Urinary bladder (tissue), 4 donors: ENCODE measurements around the gene CELA2B. TPM values are rescaled to one million over a fixed set of nuclear protein-coding genes. Genes with fewer than 3 reads are reported as not detected.
"Not testable (repeated sequence)": the region's sequence is repeated elsewhere in the genome, so short reads cannot be mapped to it uniquely, and the experiment has no call there.

Experiments used
- DNase-seq: peaks from one replicate; pipeline ENCODE4 v3.0.0-alpha.2; 2015; ENCODE audit errors: extremely low spot score
- H3K27ac ChIP-seq: one replicate; pipeline ENCODE4 v1.5.1; 2013; ENCODE audit warnings: low read depth, mild to moderate bottlenecking, moderate library complexity
- H3K36me3 ChIP-seq: one replicate; pipeline ENCODE4 v1.6.1; 2013; ENCODE audit warnings: mild to moderate bottlenecking, moderate library complexity; ENCODE audit not compliant: insufficient read depth
- H3K4me1 ChIP-seq: one replicate; pipeline ENCODE4 v1.6.1; 2013; ENCODE audit warnings: mild to moderate bottlenecking, moderate library complexity; ENCODE audit not compliant: insufficient read depth
- H3K4me3 ChIP-seq: one replicate; pipeline ENCODE4 v1.5.1; 2013; ENCODE audit warnings: low read depth, low read length
- WGBS: extraction: QIAGEN DNeasy Blood & Tissue Kit; methylation state at CpG from one replicate; pipeline ENCODE4 v1.1.7; 2013; 5-methylcytosine and 5-hydroxymethylcytosine counted together
- polyA plus RNA-seq: library from polyadenylated mRNA; stranded (reverse); fragments of 200-250 nt; gene quantifications from one replicate; pipeline ENCODE4 v1.2.3, GENCODE V29; 2013
- total RNA-seq: library from RNA; depleted of rRNA; stranded (reverse); fragments of >200 nt; gene quantifications from one replicate; pipeline ENCODE4 v1.2.3, GENCODE V29; 2014
- donor health status: healthy with polysubstance abuse.
- donor health status: healthy.

The CELA2B gene
- total and polyA plus RNA-seq, 2 donors, result 0.32 TPM; not detected in 1

DNA sequence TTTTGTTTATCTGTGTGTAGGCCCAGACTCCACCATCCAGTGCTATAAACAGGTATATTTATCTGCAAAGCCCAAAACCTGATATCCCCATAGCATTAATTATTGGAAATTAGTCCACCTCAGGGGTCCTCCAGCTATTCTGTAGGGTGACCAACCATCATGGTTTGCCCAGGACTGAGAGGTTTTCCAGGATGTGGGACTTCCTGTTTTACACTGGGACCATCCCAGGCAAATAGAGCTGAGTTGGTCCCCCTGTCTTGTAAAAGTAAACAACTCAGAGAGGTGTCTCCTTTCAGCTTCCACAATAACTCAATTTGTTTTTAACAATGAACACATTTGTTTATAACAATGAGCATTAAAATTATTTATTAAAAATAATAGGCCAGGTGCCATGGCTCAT is 7.8 kb upstream of the CELA2B start:
- H3K27ac ChIP-seq, result no peak overlapping the region
- H3K4me3 ChIP-seq, result no peak overlapping the region
- no peak for DNase-seq
- H3K4me1 ChIP-seq, result no peaks in the 10 kb centered on the region
- H3K36me3 ChIP-seq, result no peaks in the 10 kb centered on the region

DNA sequence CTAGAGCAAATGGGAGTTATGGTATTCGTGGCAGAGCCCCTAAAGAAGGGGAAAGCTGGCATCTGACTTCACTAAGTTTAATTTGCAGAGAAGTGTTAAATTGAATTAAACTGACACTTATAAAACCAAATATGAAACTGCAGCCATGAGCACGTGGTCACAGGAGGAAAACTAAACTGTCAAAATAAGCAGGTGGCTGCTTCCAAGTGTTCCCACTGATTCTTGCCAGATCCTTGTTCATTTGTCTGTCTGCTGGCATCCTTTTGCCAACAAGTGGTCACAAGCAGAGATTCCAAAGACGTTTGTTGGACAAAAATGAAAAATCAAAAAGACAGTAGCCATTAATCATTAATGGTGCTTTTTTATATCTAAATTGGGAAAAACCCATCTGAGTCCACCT is 6.5 kb upstream of the CELA2B start:
- Histone ChIP-seq H3K4me3 (no peak overlapping the region), H3K36me3 (no peaks in the 10 kb centered on the region), H3K27ac (no peak overlapping the region), H3K4me1 (no peaks in the 10 kb centered on the region)
- 73% methylated on average over 3 of the region's 3 CpGs for WGBS
- DNase-seq, result no peak

DNA sequence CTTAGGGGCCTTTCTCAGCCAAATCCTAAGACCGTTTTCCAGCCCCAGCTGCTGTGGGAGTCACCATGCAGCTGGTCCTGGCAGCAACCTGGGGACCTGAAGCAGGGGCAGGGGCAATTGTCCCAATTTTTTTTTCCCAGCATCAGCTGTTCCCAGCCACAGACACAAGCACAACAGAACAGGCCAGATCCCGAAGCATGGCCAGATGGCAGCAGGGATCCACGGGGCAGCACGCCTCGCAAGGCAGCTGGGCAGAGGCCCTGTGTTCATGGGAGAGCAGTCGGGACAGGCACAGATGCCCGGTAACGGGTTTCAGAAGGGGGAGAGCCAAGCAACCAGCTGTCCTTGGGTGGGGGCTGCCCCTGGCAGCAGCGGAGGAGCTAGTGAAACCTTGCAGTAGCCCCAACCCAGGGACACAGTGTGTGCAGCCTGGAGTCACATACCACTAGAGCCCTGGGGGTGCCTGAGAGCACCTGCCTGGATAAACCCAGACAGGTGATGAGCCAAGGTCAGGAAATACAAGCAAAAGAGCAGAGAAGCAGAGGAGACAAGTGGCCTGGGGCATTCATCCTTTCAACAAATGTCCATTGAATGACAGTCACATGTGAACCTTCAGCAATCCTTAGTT is 6.0 kb upstream of the CELA2B start:
- not testable (repeated sequence) for H3K4me1 ChIP-seq, DNase-seq, H3K4me3 ChIP-seq, H3K36me3 ChIP-seq, H3K27ac ChIP-seq
- 87% methylated on average over 9 of the region's 9 CpGs for WGBS

DNA sequence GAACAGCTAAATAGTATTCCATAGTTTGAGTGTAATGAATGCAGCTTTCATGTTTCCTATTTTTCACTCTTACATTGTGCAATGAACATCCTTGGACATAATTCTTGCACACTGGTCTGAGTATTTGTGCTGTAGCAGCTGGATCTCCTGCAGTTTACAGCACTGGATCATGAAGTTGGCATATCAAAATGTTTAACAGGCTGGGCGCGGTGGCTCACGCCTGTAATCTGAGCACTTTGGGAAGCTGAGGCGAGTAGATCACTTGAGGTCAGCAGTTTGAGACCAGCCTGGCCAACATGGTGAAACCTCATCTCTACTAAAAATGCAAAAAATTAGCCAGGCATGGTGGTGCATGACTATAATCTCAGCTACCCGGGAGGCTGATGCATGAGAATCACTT is 4.8 kb upstream of the CELA2B start:
- not testable (repeated sequence) for H3K4me3 ChIP-seq, H3K4me1 ChIP-seq, H3K36me3 ChIP-seq, H3K27ac ChIP-seq, DNase-seq
- WGBS, result 92% methylated on average over 5 of the region's 5 CpGs

DNA sequence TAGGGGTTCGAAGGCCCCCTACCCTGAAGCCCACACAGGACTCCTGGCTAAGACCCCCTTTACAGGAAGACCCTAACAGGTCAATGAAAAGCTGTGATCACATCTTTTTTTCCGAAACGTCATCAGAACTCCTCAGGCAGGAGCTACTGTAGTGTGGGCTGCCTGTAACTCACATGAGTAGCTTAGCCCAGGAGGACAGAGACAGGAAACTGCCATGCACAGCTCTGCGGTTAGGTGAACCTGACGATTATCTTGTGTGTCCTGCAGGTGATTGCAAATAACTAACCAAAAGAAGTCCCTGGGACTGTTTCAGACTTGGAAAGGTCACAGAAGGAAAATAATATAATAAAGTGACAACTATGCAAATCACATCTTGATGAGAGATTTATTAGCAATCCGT is 4.2 kb upstream of the CELA2B start:
- WGBS, result 86% methylated on average over 6 of the region's 6 CpGs

DNA sequence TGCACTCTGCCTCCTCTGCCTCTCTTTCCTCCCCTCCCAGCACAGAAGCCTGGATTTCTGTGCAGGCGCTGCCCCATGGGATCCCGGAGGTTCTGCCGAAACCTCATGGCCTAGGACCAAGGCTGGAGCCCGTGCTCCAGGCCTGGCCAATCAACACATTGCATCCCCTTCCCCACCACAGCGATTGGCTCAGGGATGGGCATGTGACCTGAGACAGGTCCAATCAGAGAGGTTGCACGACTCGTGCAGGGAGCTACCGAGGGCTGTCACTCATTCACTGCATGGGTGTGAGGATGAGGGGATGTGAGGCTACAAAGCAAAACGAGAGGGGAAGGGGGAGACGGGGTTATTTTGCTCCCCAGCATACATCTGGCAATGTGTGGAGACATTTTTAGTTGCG is 3.3 kb upstream of the CELA2B start:
- H3K36me3 ChIP-seq, result no peaks in the 10 kb centered on the region
- no peak overlapping the region for H3K4me3 ChIP-seq
- no peaks in the 10 kb centered on the region for H3K4me1 ChIP-seq
- no peak overlapping the region for H3K27ac ChIP-seq
- no peak for DNase-seq
- 88% methylated on average over 11 of the region's 11 CpGs for WGBS

More for the DNA sequence above, 4.2 kb upstream of the CELA2B start:
- H3K4me1 ChIP-seq, DNase-seq, H3K27ac ChIP-seq, H3K4me3 ChIP-seq, H3K36me3 ChIP-seq: not testable (repeated sequence)

DNA sequence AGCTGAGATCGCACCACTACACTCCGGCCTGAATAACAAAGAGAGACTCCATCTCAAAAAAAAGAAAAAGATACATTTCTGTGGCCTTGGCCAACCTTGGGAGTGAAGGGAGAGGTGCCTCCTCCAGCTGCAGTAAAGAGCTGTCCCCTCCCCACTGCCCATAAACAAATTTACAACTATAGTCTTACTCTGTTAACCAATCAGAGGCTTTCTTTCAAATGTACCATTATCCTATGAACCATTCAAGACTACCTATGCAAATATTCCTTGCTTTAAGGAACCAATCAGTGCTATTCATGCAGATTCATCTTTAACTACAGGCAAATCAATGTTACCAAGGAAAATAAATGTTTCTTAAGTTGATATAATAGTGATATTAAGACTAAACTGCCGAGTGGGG is 1.0 kb downstream of the CELA2B start:
- no peaks in the 10 kb centered on the region for H3K36me3 ChIP-seq
- H3K4me3 ChIP-seq, result no peak overlapping the region
- H3K4me1 ChIP-seq, result no peaks in the 10 kb centered on the region
- WGBS, result 90% methylated on average over 3 of the region's 3 CpGs
- DNase-seq, result no peak
- no peak overlapping the region for H3K27ac ChIP-seq

DNA sequence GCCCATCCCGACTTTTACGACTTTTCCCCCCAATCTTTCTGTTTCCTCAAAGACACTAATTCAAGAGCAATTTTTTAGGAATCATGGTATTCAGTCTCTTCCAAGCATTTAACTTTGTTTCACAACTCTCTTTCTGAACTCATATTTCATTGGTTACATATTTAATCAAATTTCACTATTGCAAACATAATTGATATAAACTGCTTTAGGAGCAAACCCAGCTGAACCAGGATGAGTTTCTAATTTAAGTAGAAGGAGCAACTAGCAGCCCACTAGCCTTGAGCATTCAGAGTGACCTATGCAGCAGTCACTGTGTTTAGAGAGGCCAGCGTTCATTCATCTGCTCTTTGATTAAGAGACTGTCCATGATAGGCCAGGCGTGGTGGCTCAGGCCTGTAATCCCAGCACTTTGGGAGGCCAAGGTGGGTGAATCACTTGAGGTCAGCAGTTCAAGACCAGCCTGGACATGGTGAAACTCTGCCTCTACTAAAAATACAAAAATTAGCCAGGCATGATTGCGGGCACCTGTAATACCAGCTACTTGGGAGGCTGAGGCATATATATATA is 1.8 kb downstream of the CELA2B start:
- WGBS, result 73% methylated on average over 5 of the region's 5 CpGs
- no peak overlapping the region for H3K27ac ChIP-seq

DNA sequence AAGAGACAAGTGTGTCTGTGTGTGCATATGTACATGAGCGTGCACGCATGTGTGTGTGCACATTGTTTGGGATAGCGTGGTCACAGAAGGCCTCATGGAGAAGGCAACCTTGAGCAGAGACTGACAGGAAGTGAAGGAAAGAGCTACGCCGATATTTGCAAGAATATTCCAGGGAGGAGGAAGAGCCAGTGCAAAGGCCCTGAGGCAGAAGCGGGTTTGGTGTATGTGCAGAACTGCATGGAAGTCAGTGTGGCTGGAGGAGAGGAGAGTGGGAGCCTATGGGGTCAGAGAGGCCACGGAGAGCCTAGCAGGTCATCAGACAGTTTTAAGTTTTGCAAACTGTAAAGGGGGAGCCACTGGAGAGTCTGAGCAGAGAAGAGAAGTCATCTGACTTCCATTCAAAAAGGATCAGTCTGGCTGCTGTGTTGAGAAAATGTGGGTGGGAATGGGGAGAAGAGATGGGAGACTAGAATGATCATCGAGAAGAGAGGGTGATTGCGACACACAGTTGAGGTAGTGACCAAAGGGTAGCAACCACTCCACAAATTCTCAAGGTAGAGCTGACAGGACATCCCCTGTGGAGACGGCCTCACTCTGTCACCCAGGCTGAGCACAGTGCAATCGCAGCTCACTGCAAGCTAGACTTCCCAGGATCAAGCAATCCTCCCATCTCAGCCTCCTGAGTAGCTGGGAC is 3.9 kb downstream of the CELA2B start:
- no peak for DNase-seq
- H3K27ac ChIP-seq, result no peak overlapping the region
- no peaks in the 10 kb centered on the region for H3K36me3 ChIP-seq
- no peak overlapping the region for H3K4me3 ChIP-seq
- H3K4me1 ChIP-seq, result no peaks in the 10 kb centered on the region
- WGBS, result 95% methylated on average over 11 of the region's 11 CpGs

More for the DNA sequence above, 1.8 kb downstream of the CELA2B start:
- H3K4me3 ChIP-seq, result no peak overlapping the region
- no peak for DNase-seq
- no peaks in the 10 kb centered on the region for H3K36me3 ChIP-seq
- H3K4me1 ChIP-seq, result no peaks in the 10 kb centered on the region

DNA sequence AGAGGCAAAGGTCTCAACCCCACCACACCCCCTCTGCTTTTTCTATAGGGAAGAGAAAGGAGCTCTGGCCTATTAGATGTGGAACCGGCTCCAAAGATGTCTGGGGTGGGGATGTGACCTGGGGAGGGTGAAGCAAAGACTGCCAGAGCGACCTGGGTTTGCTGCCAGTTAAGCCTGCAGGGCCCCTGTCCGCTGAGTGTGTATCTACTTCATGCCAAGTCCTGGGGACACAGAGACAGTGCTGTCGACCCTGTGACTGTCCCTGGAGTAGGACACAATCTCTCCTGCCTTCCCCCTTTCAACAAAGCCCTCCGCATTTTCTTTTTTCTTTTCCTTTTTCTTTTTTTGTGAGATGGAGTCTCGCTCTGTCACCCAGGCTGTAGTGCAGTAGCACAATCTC is 6.6 kb downstream of the CELA2B start:
- not testable (repeated sequence) for H3K4me1 ChIP-seq, DNase-seq, H3K27ac ChIP-seq, H3K4me3 ChIP-seq, H3K36me3 ChIP-seq
- WGBS, result 95% methylated on average over 6 of the region's 6 CpGs

DNA sequence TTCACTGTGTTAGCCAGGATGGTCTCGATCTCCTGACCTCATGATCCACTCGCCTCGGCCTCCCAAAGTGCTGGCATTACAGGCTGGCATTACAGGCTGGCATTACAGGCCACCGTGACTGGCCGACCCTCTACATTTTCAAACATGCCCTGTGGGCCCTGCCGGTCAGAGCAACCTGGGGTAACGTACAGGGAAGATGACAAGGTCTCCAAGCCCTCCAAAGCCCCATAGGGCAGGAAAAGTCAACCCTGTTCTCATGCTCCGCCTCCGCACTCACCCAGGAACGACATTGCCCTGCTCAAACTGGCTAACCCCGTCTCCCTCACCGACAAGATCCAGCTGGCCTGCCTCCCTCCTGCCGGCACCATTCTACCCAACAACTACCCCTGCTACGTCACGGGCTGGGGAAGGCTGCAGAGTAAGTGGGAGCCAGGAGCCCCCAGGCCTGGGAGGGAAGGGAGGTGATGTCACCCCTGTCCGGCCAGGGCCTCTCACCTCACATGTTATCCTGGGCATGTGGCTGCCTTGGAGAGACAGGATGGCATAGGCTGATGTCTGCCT is 7.2 kb downstream of the CELA2B start:
- not testable (repeated sequence) for H3K36me3 ChIP-seq, H3K4me3 ChIP-seq, DNase-seq, H3K4me1 ChIP-seq, H3K27ac ChIP-seq
- WGBS, result 76% methylated on average over 15 of the region's 16 CpGs

DNA sequence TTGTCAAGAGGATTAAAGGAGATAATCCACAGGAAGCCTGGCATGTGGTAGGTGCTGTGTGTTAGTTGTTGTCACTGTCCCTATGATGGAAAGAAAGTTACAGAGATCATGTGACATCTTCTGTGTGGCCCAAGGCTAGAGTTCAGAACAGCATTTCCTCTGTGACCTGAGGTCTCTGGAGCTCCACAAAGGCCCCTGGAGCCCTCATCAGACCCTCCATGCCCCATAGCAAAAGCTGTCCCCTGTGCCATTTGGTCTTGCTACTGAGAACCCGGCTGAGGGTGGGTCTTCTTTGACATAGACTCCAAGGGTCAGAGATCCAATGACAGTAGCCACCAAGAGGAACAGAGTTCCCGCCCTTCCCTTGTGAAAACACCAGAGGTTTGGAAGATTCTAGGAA is 8.1 kb downstream of the CELA2B start:
- WGBS, result 91% methylated on average over 2 of the region's 2 CpGs
- no peaks in the 10 kb centered on the region for H3K4me1 ChIP-seq
- no peak overlapping the region for H3K27ac ChIP-seq
- no peaks in the 10 kb centered on the region for H3K36me3 ChIP-seq
- no peak overlapping the region for H3K4me3 ChIP-seq
- DNase-seq, result no peak

DNA sequence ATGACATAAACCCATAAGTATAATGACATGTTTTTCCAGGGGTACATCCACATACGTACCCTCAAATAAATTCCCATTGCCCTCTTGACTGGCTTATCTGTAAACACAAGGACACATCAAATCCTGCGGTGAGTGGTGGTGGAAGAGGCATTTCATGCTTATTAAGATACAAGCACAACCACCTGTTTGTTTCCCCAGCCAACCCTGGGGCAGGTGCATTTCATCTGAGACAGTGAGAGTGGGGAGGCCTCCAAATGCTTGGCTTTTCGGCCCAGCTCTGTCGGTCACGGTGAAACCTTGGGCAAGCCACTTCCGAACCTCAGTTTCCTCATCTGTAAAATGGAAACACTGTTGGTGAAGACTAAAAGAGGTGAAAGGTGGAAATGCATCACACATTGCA is 8.5 kb downstream of the CELA2B start:
- not testable (repeated sequence) for H3K4me3 ChIP-seq, DNase-seq, H3K36me3 ChIP-seq, H3K4me1 ChIP-seq, H3K27ac ChIP-seq
- WGBS, result 93% methylated on average over 6 of the region's 6 CpGs

DNA sequence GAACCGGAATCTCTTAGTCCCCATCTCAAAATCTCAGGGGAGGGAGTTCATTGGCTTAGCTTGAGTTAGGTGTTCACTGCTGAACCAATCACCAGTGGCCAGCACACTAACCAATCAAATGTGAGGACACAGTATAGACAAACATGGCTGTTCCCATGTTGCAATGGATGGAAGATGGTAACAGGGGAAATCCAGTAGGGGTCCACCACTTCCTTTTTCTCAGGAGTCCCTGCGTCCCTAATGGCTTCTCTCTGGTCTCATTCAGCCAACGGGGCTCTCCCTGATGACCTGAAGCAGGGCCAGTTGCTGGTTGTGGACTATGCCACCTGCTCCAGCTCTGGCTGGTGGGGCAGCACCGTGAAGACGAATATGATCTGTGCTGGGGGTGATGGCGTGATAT is 9.7 kb downstream of the CELA2B start:
- DNase-seq, result no peak
- Histone ChIP-seq H3K27ac (no peak overlapping the region), H3K36me3 (no peaks in the 10 kb centered on the region), H3K4me3 (no peak overlapping the region), H3K4me1 (no peaks in the 10 kb centered on the region)
- WGBS, result 95% methylated on average over 6 of the region's 6 CpGs
